AG04450 (cell line): ENCODE data around the gene SGSH. TPM values are rescaled to one million over a fixed set of nuclear protein-coding genes. Genes with fewer than 3 reads are reported as not detected.

Experiments used
- CTCF ChIA-PET: fragments of 300-600, 350-600 bp; formaldehyde crosslinking; extraction: SDS; loops from one replicate; lab custom pipeline; 2022; ENCODE audit warnings: antibody characterized with exemption, inconsistent platforms; lab: Charles Lee
- POLR2A ChIA-PET: fragments of 350-600 bp; formaldehyde crosslinking; extraction: SDS; loops from one replicate; lab custom pipeline; 2021; ENCODE audit warnings: antibody characterized with exemption, inconsistent platforms; lab: Yijun Ruan, JAX
- DNase-seq: peaks from one replicate; pipeline ENCODE4 v3.0.0-alpha.2; 2011; ENCODE audit warnings: low read depth, low spot score
- H3K27ac ChIP-seq: one replicate; pipeline ENCODE4 v1.5.1; 2012; ENCODE audit warnings: low read depth, low read length, control low read depth
- H3K27me3 ChIP-seq: one replicate; pipeline ENCODE4 v1.6.0; 2012; ENCODE audit warnings: low read length; ENCODE audit not compliant: control insufficient read depth, insufficient read depth
- H3K4me3 ChIP-seq: 2 replicates; pipeline ENCODE4 v1.5.1; 2011; ENCODE audit warnings: mild to moderate bottlenecking, low read depth, low read length, control low read depth
- H3K9me3 ChIP-seq: 2 replicates; pipeline ENCODE4 v1.5.1; 2012; ENCODE audit warnings: low read length; ENCODE audit not compliant: control insufficient read depth, insufficient read depth
- CTCF ChIP-seq: IDR thresholded peaks from 2 replicates; pipeline ENCODE4 v1.5.1; 2011; ENCODE audit warnings: low read depth, low read length, control low read depth, inconsistent platforms
- polyA plus RNA-seq: library from polyadenylated mRNA; depleted of rRNA; stranded (reverse); fragments of >200 nt; gene quantifications from 2 replicates; pipeline ENCODE4 v1.2.3, GENCODE V29; 2011

Gene SGSH
- polyA plus RNA-seq, 1 experiment, result 39.9 TPM

- no peaks in the 10 kb centered on the region; the same call in 1 of the 2 replicates for H3K9me3 ChIP-seq
- H3K4me3 ChIP-seq, result no peak overlapping the region
- no peak for TF ChIP-seq CTCF
- ChIA-PET POLR2A (no interaction called here), CTCF (interaction anchor here (0.5 kb wide), 1 partner anchor 622 kb away, joined by 3 read pairs; no protein-coding TSS in a partner anchor)
- no peak overlapping the region for H3K27ac ChIP-seq
- H3K27me3 ChIP-seq, result no peaks in the 10 kb centered on the region
- DNase-seq, result no peak
Observed at GRCh38 chr17:80223142-80223815, 3.1 kb upstream of the SGSH start.

- Histone ChIP-seq H3K27ac (no peak overlapping the region), H3K27me3 (no peaks in the 10 kb centered on the region), H3K4me3 (no peak overlapping the region), H3K9me3 (no peaks in the 10 kb centered on the region; the same call in 1 of the 2 replicates)
- TF ChIP-seq CTCF, result no peak
- DNase-seq, result no peak
- CTCF ChIA-PET, result interaction anchor here (0.5 kb wide), 2 partner anchors 43 to 622 kb away, joined by 3 read pairs; no protein-coding TSS in a partner anchor
- POLR2A ChIA-PET, result interaction anchor here (0.7 kb wide), 1 partner anchor 32 kb away, joined by 3 read pairs; no protein-coding TSS in a partner anchor
Observed at GRCh38 chr17:80222376-80223141, 2.4 kb upstream of the SGSH start.

GRCh38 chr17:80221351-80222105 lies 1.4 kb upstream of the SGSH start:
- no peak for TF ChIP-seq CTCF
- CTCF ChIA-PET, result interaction anchor here (0.5 kb wide), 1 partner anchor 44 kb away, joined by 3 read pairs; no protein-coding TSS in a partner anchor
- H3K9me3 ChIP-seq, result no peaks in the 10 kb centered on the region; the same call in 1 of the 2 replicates
- POLR2A ChIA-PET, result interaction anchor here (0.7 kb wide), 1 partner anchor 33 kb away, joined by 3 read pairs; no protein-coding TSS in a partner anchor
- DNase-seq, result no peak
- no peaks in the 10 kb centered on the region for H3K27me3 ChIP-seq
- no peak overlapping the region for H3K27ac ChIP-seq
- H3K4me3 ChIP-seq, result peak overlapping the region; percentile 80

- CTCF ChIA-PET, result interaction anchor here (0.8 kb wide), 1 partner anchor 119 kb away, joined by 3 read pairs; the partner anchor contains the start of gene GAA
- POLR2A ChIA-PET, result interaction anchor here (0.6 to 1.1 kb wide), 2 partner anchors 15 to 23 kb away, joined by 3 to 5 read pairs; no protein-coding TSS in a partner anchor
Observed at GRCh38 chr17:80220736-80221215, 643 bp upstream of the SGSH start.

More at GRCh38 chr17:80220736-80221215, 643 bp upstream of the SGSH start:
- Histone ChIP-seq H3K27ac (no peak overlapping the region), H3K9me3 (no peaks in the 10 kb centered on the region; the same call in 1 of the 2 replicates), H3K4me3 (peak overlapping the region; percentile 80), H3K27me3 (no peaks in the 10 kb centered on the region)
- no peak for TF ChIP-seq CTCF
- DNase-seq, result no peak
